IMR-90 (cell line): Measurements from ENCODE around the gene LRP6. TPM values are rescaled to one million over a fixed set of nuclear protein-coding genes. Genes with fewer than 3 reads are reported as not detected.

Experiments used
- ATAC-seq: fragments of 200-7000 bp; cut with Tn5 transposase; 2 replicates; pipeline ENCODE4 v1.9.1; 2020; ENCODE audit warnings: low read depth, mild to moderate bottlenecking, moderate library complexity
- BruUV-seq: library from RNA; stranded (reverse); fragments of 400-500 nt; replicated peaks from 2 replicates; lab custom pipeline; 2021; lab: Mats Ljungman, UMichigan
- CTCF ChIA-PET: fragments of 300-600 bp; formaldehyde crosslinking; extraction: SDS; loops from one replicate; lab custom pipeline; 2021; ENCODE audit warnings: antibody characterized with exemption; lab: Yijun Ruan, JAX
- POLR2A ChIA-PET: fragments of 300-600 bp; sonication (Branson Sonifier 250); formaldehyde crosslinking; loops from one replicate; lab custom pipeline; 2022; ENCODE audit warnings: antibody characterized with exemption; ENCODE audit not compliant: unreplicated experiment; lab: Charles Lee
- DNase-seq: peaks from one replicate; pipeline ENCODE4 v3.0.0; 2013
- H2AFZ ChIP-seq: replicated peaks from 2 replicates; pipeline ENCODE3; 2013; ENCODE audit warnings: low read length, mild to moderate bottlenecking; ENCODE audit not compliant: poor library complexity
- H2AK5ac ChIP-seq: 2 replicates; pipeline ENCODE4 v1.6.1; 2013; ENCODE audit warnings: low read depth, low read length, inconsistent platforms
- H2AK9ac ChIP-seq: replicated peaks from 2 replicates; pipeline ENCODE3; 2013; ENCODE audit warnings: mild to moderate bottlenecking, low read depth, low read length, moderate library complexity; ENCODE audit not compliant: poor library complexity
- H2BK120ac ChIP-seq: 2 replicates; pipeline ENCODE4 v1.6.1; 2013; ENCODE audit warnings: low read depth, low read length, inconsistent platforms
- H2BK15ac ChIP-seq: 3 replicates; pipeline ENCODE4 v1.6.1; 2013; ENCODE audit warnings: low read depth, low read length, inconsistent platforms
- H2BK20ac ChIP-seq: 2 replicates; pipeline ENCODE4 v1.6.1; 2013; ENCODE audit warnings: low read depth, mild to moderate bottlenecking, inconsistent platforms, low read length, moderate library complexity
- H2BK5ac ChIP-seq: 2 replicates; pipeline ENCODE4 v1.6.1; 2013; ENCODE audit warnings: mild to moderate bottlenecking, low read depth, low read length, inconsistent platforms; ENCODE audit not compliant: poor library complexity, severe bottlenecking
- H3K14ac ChIP-seq: replicated peaks from 2 replicates; pipeline ENCODE4 v1.6.1; 2013; ENCODE audit warnings: low read depth, low read length, inconsistent platforms
- H3K18ac ChIP-seq: 2 replicates; pipeline ENCODE4 v1.6.1; 2013; ENCODE audit warnings: low read depth, low read length, control low read depth
- H3K23ac ChIP-seq: 2 replicates; pipeline ENCODE4 v1.6.1; 2013; ENCODE audit warnings: low read depth, low read length, inconsistent platforms
- H3K27ac ChIP-seq: 2 replicates; pipeline ENCODE4 v1.5.1; 2013; ENCODE audit warnings: mild to moderate bottlenecking, control low read depth, low read length; ENCODE audit not compliant: insufficient read depth
- H3K27me3 ChIP-seq: 2 replicates; pipeline ENCODE4 v1.6.1; 2013; ENCODE audit warnings: low read length; ENCODE audit not compliant: control insufficient read depth, insufficient read depth
- H3K36me3 ChIP-seq: 2 replicates; pipeline ENCODE4 v1.6.1; 2013; ENCODE audit warnings: low read length, mixed read lengths; ENCODE audit not compliant: control insufficient read depth, insufficient read depth
- H3K4ac ChIP-seq: 2 replicates; pipeline ENCODE4 v1.6.1; 2013; ENCODE audit warnings: low read depth, low read length, inconsistent platforms
- H3K4me1 ChIP-seq: 2 replicates; pipeline ENCODE4 v1.6.1; 2013; ENCODE audit warnings: low read length, mixed read lengths; ENCODE audit not compliant: control insufficient read depth, insufficient read depth
- H3K4me2 ChIP-seq: 2 replicates; pipeline ENCODE4 v1.6.1; 2013; ENCODE audit warnings: low read depth, mild to moderate bottlenecking, control low read depth, low read length, moderate library complexity
- H3K4me3 ChIP-seq: 2 replicates; pipeline ENCODE4 v1.5.1; 2013; ENCODE audit warnings: low read depth, mild to moderate bottlenecking, control low read depth, low read length, moderate library complexity; ENCODE audit not compliant: insufficient read depth
- H3K56ac ChIP-seq: 2 replicates; pipeline ENCODE4 v1.6.1; 2013; ENCODE audit warnings: low read length, inconsistent platforms; ENCODE audit not compliant: insufficient read depth; ENCODE audit errors: extremely low read depth
- H3K79me1 ChIP-seq, 2 experiments: 2 replicates each; pipeline ENCODE4 v1.6.1; 2013; ENCODE audit warnings: low read length in 2 of 2, inconsistent platforms in 1 of 2, low read depth in 1 of 2
- H3K9ac ChIP-seq: 2 replicates; pipeline ENCODE4 v1.6.1; 2013; ENCODE audit warnings: low read depth, low read length, control low read depth
- H3K9me1 ChIP-seq: 2 replicates; pipeline ENCODE4 v1.6.1; 2013; ENCODE audit warnings: low read length, inconsistent platforms; ENCODE audit not compliant: insufficient read depth
- H3K9me3 ChIP-seq: 2 replicates; pipeline ENCODE4 v1.6.1; 2013; ENCODE audit warnings: low read length; ENCODE audit not compliant: control insufficient read depth, insufficient read depth
- H4K20me1 ChIP-seq: 2 replicates; pipeline ENCODE4 v1.6.1; 2013; ENCODE audit warnings: low read length, inconsistent platforms; ENCODE audit not compliant: insufficient read depth
- H4K5ac ChIP-seq: 2 replicates; pipeline ENCODE4 v1.6.1; 2013; ENCODE audit warnings: mild to moderate bottlenecking, low read depth, low read length, control low read depth
- H4K8ac ChIP-seq, 2 experiments: 2 replicates each; pipeline ENCODE4 v1.6.1; 2013; ENCODE audit warnings: low read depth in 2 of 2, low read length in 2 of 2, control low read depth in 1 of 2, inconsistent platforms in 1 of 2
- H4K91ac ChIP-seq: 2 replicates; pipeline ENCODE4 v1.6.1; 2013; ENCODE audit warnings: low read depth, low read length, inconsistent platforms; ENCODE audit not compliant: insufficient read depth
- ELK1 ChIP-seq: fragments of 150-350 bp; IDR thresholded peaks from 2 replicates; pipeline ENCODE4 v1.6.1; 2016; ENCODE audit warnings: low read depth, mild to moderate bottlenecking, low read length, moderate library complexity, borderline replicate concordance
- MAFK ChIP-seq: IDR thresholded peaks from 2 replicates; pipeline ENCODE4 v1.6.1; 2012; ENCODE audit warnings: low read depth, low read length, improper control_type of control experiment
- NFE2L2 ChIP-seq: fragments of 150-350 bp; IDR thresholded peaks from 2 replicates; pipeline ENCODE4 v1.6.1; 2016; ENCODE audit warnings: low read depth, mild to moderate bottlenecking, low read length
- RFX5 ChIP-seq: IDR thresholded peaks from 2 replicates; pipeline ENCODE4 v1.8.0; 2012; ENCODE audit warnings: low read depth, mild to moderate bottlenecking, low read length, moderate library complexity
- WGBS, 2 experiments: methylation state at CpG; one replicate each; pipeline versions ENCODE4 v1.1.5 to v1.1.7; 2013; ENCODE audit warnings: missing lambda C conversion rate in 2 of 2; ENCODE audit not compliant: insufficient read length in 1 of 2; ENCODE audit errors: extremely low coverage in 2 of 2; 5-methylcytosine and 5-hydroxymethylcytosine counted together
- dilution Hi-C: fragments of 300-500 bp; cut with HindIII; formaldehyde crosslinking; loops from one replicate; pipeline ENCODE4 v1.14.3; 2018; ENCODE audit warnings: low sequenced_read_pairs; ENCODE audit not compliant: unreplicated experiment
- in situ Hi-C: fragments of 300-500 bp; cut with MboI; formaldehyde crosslinking; loops from 3 replicates; pipeline ENCODE4 v1.14.3; 2019; ENCODE audit warnings: low sequenced_read_pairs, inconsistent platforms, mixed read lengths
- intact Hi-C: fragments of 100-400 bp; cut with micrococcal nuclease; formaldehyde crosslinking; loops from 2 replicates; pipeline ENCODE4 v1.10.0; 2022
- polyA plus RNA-seq, 3 experiments: library from polyadenylated mRNA; depleted of rRNA; stranded (reverse); fragments of >200 nt; gene quantifications; 2 replicates each; pipeline ENCODE4 v1.2.3, GENCODE V29; 2012; ENCODE audit warnings: low replicate concordance in 1 of 3
- total RNA-seq: library from RNA; depleted of rRNA; stranded (reverse); fragments of >200 nt; gene quantifications from 2 replicates; pipeline ENCODE4 v1.2.3, GENCODE V29; 2012

The LRP6 gene
- total and polyA plus RNA-seq, 2 of the 4 experiments (the other 2 are of a cell fraction), result 14.2 to 32.1 TPM

GRCh38 chr12:12217018-12217359 is 49.9 kb downstream of the LRP6 start:
- H2BK20ac ChIP-seq, result no peak overlapping the region
- H3K9me1 ChIP-seq, result peaks cover 3% of the 10 kb centered on the region; the same call in 1 of the 2 replicates
- H3K56ac ChIP-seq, result no peak overlapping the region
- DNase-seq, result no peak
- H3K4me3 ChIP-seq, result no peak overlapping the region
- dilution Hi-C loops, result no loop called here
- H3K27ac ChIP-seq, result peak overlapping the region; percentile 59; the same call in 1 of the 2 replicates
- no peak overlapping the region; the same call in 1 of the 2 replicates for H3K4me2 ChIP-seq
- H2AK5ac ChIP-seq, result peak overlapping the region; percentile 27
- no peak overlapping the region for H3K23ac ChIP-seq
- H4K8ac ChIP-seq, result no peak overlapping the region
- CTCF ChIA-PET, result no interaction called here
- intact Hi-C loops, result no loop called here
- peaks cover 18 to 72% of the 10 kb centered on the region in 2 experiments for H3K79me1 ChIP-seq
- no peak overlapping the region for H2AFZ ChIP-seq
- H2BK5ac ChIP-seq, result no peak overlapping the region
- no peak overlapping the region for H3K9ac ChIP-seq
- WGBS, 2 experiments, result no CpG with 5 or more reads among the region's 5 CpGs
- BruUV-seq, result no TSS peak
- TF ChIP-seq ELK1, result no peak
- TF ChIP-seq MAFK, result no peak
- no peak for TF ChIP-seq NFE2L2
- no peak for TF ChIP-seq RFX5
- H4K91ac ChIP-seq, result peak overlapping the region; percentile 35
- POLR2A ChIA-PET, result interaction anchor here (0.7 kb wide), 1 partner anchor 100 kb away, joined by 3 read pairs; no protein-coding TSS in a partner anchor
- H3K27me3 ChIP-seq, result no peaks in the 10 kb centered on the region
- H3K9me3 ChIP-seq, result no peaks in the 10 kb centered on the region
- 0 out of 2 replicates have a peak overlapping the region, but pooled peaks have one; percentile 10 for H3K14ac ChIP-seq
- H3K4ac ChIP-seq, result peak overlapping the region; percentile 13; the same call in 1 of the 2 replicates
- H3K18ac ChIP-seq, result peak overlapping the region; percentile 42; the same call in 1 of the 2 replicates
- peak overlapping the region; percentile 37; the same call in 1 of the 2 replicates for H2BK120ac ChIP-seq
- no peaks in the 10 kb centered on the region for H3K36me3 ChIP-seq
- H4K20me1 ChIP-seq, result peaks cover 34% of the 10 kb centered on the region; the same call in 1 of the 2 replicates
- H3K4me1 ChIP-seq, result peaks cover 7% of the 10 kb centered on the region
- H2AK9ac ChIP-seq, result no peak overlapping the region
- no peak for ATAC-seq
- in situ Hi-C loops, result no loop called here
- no peak overlapping the region for H4K5ac ChIP-seq
- H2BK15ac ChIP-seq, result peak overlapping the region; percentile 34; the same call in 2 of the 3 replicates
